A673 (cell line): ENCODE measurements around the gene CDYL2. TPM values are rescaled to one million over a fixed set of nuclear protein-coding genes. Genes with fewer than 3 reads are reported as not detected.

ENCODE experiments used
- BruUV-seq: library from RNA; stranded (reverse); fragments of 400-500 nt; replicated peaks from 2 replicates; lab custom pipeline; 2021; lab: Mats Ljungman, UMichigan
- CTCF ChIA-PET: fragments of 300-600 bp; sonication (Branson Sonifier 250); formaldehyde crosslinking; loops from one replicate; lab custom pipeline; 2022; ENCODE audit warnings: antibody characterized with exemption; lab: Charles Lee
- POLR2A ChIA-PET: fragments of 300-600 bp; sonication (Branson Sonifier 250); formaldehyde crosslinking; loops from one replicate; lab custom pipeline; 2022; ENCODE audit warnings: antibody characterized with exemption; ENCODE audit not compliant: low non-redundant PET; lab: Charles Lee
- DNase-seq: peaks from one replicate; pipeline ENCODE4 v3.0.0-alpha.2; 2015; ENCODE audit warnings: low spot score
- H3K27ac ChIP-seq: fragments of 200-600 bp; sonication (generic); 2 replicates; pipeline ENCODE4 v1.5.1; 2016; ENCODE audit warnings: mixed run types, low read depth, mild to moderate bottlenecking, mixed read lengths, antibody characterized with exemption, low read length; ENCODE audit not compliant: poor library complexity, severe bottlenecking
- H3K27me3 ChIP-seq: fragments of 200-600 bp; sonication (generic); replicated peaks from 2 replicates; pipeline ENCODE4 v1.6.1; 2017; ENCODE audit warnings: mixed run types, low read depth, mild to moderate bottlenecking, mixed read lengths, antibody characterized with exemption, low read length; ENCODE audit not compliant: insufficient read depth, poor library complexity
- H3K36me3 ChIP-seq: fragments of 200-600 bp; sonication (generic); 2 replicates; pipeline ENCODE4 v1.6.1; 2016; ENCODE audit warnings: mixed run types, mild to moderate bottlenecking, mixed read lengths, antibody characterized with exemption, low read length; ENCODE audit not compliant: insufficient read depth, poor library complexity, severe bottlenecking
- H3K4me1 ChIP-seq: fragments of 200-600 bp; sonication (generic); 2 replicates; pipeline ENCODE4 v1.6.1; 2017; ENCODE audit warnings: mixed run types, mild to moderate bottlenecking, mixed read lengths, antibody characterized with exemption, low read length; ENCODE audit not compliant: insufficient read depth, poor library complexity, severe bottlenecking
- H3K4me3 ChIP-seq: fragments of 200-600 bp; sonication (generic); 2 replicates; pipeline ENCODE4 v1.5.1; 2016; ENCODE audit warnings: low read depth, mixed run types, mild to moderate bottlenecking, mixed read lengths, low read length; ENCODE audit not compliant: poor library complexity, severe bottlenecking
- H3K9me3 ChIP-seq: fragments of 200-600 bp; sonication (generic); 2 replicates; pipeline ENCODE4 v1.6.1; 2016; ENCODE audit warnings: mixed run types, low read depth, mild to moderate bottlenecking, mixed read lengths, antibody characterized with exemption, low read length; ENCODE audit not compliant: poor library complexity, severe bottlenecking
- EZH2 ChIP-seq: fragments of 200-600 bp; sonication (generic); IDR thresholded peaks from 2 replicates; pipeline ENCODE4 v1.6.1; 2017; ENCODE audit warnings: borderline replicate concordance, low read depth, mild to moderate bottlenecking, mixed read lengths, antibody characterized with exemption, low read length; ENCODE audit not compliant: poor library complexity, severe bottlenecking
- intact Hi-C: fragments of 100-400 bp; cut with micrococcal nuclease; formaldehyde crosslinking; loops from one replicate; pipeline ENCODE4 v1.10.0; 2022; ENCODE audit not compliant: unreplicated experiment
- total RNA-seq: library from RNA; stranded (reverse); gene quantifications from 2 replicates; pipeline ENCODE4 v1.2.3, GENCODE V29; 2021
- TF ChIP-seq, protein P1 (sequence below): fragments of 300-800, 200-600 bp; sonication (generic); conservative IDR thresholded peaks from 2 replicates; pipeline ENCODE4 v1.5.1; 2017; ENCODE audit warnings: low read depth, mild to moderate bottlenecking, antibody characterized with exemption, low read length, moderate library complexity, mixed read lengths

The CDYL2 gene
- total RNA-seq, 1 experiment from 2014 or later = 0.64 TPM

DNA sequence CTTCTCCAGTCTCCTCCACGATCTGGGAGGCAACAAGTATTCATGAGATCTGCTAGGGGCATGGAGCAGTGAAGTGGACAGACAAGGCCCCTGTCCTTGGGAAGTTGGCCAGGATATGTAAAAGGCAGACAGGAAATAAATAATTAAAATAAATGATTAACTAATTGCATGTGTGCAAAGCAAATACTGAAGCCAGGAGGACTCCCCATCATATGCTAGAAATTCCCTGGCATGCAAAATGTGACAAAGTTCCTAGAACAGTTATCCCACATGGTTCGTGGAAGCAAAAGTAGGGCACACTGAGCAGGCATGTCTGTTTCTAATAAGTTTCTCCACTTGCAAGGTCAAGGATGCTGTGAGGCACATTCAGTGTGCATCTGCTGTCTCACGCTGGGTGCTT is 86.8 kb downstream of the CDYL2 start:
- H3K4me1 ChIP-seq = no peaks in the 10 kb centered on the region
- H3K4me3 ChIP-seq = no peak overlapping the region
- POLR2A ChIA-PET = no interaction called here
- no peak for DNase-seq
- no peak overlapping the region for H3K27ac ChIP-seq
- intact Hi-C loops = no loop called here
- no peaks in the 10 kb centered on the region for H3K36me3 ChIP-seq
- H3K27me3 ChIP-seq = no peaks in the 10 kb centered on the region
- no peaks in the 10 kb centered on the region for H3K9me3 ChIP-seq
- CTCF ChIA-PET = no interaction called here
- TF ChIP-seq, protein P1, sequence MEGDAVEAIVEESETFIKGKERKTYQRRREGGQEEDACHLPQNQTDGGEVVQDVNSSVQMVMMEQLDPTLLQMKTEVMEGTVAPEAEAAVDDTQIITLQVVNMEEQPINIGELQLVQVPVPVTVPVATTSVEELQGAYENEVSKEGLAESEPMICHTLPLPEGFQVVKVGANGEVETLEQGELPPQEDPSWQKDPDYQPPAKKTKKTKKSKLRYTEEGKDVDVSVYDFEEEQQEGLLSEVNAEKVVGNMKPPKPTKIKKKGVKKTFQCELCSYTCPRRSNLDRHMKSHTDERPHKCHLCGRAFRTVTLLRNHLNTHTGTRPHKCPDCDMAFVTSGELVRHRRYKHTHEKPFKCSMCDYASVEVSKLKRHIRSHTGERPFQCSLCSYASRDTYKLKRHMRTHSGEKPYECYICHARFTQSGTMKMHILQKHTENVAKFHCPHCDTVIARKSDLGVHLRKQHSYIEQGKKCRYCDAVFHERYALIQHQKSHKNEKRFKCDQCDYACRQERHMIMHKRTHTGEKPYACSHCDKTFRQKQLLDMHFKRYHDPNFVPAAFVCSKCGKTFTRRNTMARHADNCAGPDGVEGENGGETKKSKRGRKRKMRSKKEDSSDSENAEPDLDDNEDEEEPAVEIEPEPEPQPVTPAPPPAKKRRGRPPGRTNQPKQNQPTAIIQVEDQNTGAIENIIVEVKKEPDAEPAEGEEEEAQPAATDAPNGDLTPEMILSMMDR = no peak
- TF ChIP-seq EZH2 = no peak
- no TSS peak for BruUV-seq

DNA sequence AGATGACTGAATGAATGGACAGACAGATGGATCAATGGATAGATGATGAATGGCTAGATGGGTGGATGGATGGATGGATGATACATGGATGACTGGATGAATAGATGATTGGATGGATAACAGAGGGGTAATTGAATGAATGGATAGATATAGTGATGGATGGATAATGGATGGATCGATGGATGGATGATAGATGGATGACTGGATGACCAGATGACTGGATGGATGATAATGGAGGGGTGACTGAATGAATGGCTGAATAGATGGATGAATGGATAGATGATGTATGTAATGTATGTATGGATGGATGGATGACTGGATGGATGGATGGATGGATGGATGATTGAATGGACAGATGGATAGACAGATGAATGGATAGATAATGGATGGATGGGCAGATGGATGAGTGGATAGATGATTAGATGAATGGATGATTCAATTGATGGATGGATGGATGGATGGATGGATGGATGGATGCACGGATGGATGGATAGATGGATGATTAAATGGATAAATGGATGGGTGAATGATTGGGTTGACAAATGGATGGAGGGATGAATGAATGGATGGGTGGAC is 87.7 kb downstream of the CDYL2 start:
- Histone ChIP-seq H3K27ac (no peak overlapping the region), H3K9me3 (no peaks in the 10 kb centered on the region), H3K4me1 (no peaks in the 10 kb centered on the region), H3K36me3 (no peaks in the 10 kb centered on the region), H3K4me3 (no peak overlapping the region), H3K27me3 (no peaks in the 10 kb centered on the region)
- ChIA-PET POLR2A (no interaction called here), CTCF (no interaction called here)
- no peak for DNase-seq
- TF ChIP-seq, protein P1 = no peak
- TF ChIP-seq EZH2 = no peak
- intact Hi-C loops = no loop called here
- no TSS peak for BruUV-seq

- no TSS peak for BruUV-seq
- H3K27ac ChIP-seq = no peak overlapping the region
- H3K4me1 ChIP-seq = no peaks in the 10 kb centered on the region
- ChIA-PET POLR2A (no interaction called here), CTCF (no interaction called here)
- no peaks in the 10 kb centered on the region for H3K36me3 ChIP-seq
- no peaks in the 10 kb centered on the region for H3K27me3 ChIP-seq
- intact Hi-C loops = no loop called here
- no peak for DNase-seq
- H3K9me3 ChIP-seq = no peaks in the 10 kb centered on the region
- no peak for TF ChIP-seq EZH2
- TF ChIP-seq, protein P1 = no peak
- H3K4me3 ChIP-seq = no peak overlapping the region
Observed at GRCh38 chr16:80711406-80711805, 93.0 kb downstream of the CDYL2 start.
